CD4-positive, alpha-beta T cell treated with Interleukin-4 for 4 hours (primary cell): Measurements from ENCODE around the gene SCT.

ENCODE experiments used
- DNase-seq: peaks from one replicate; pipeline ENCODE4 v3.0.0-alpha.2; 2020

The SCT gene

GRCh38 chr11:581342-581741 lies 45.6 kb downstream of the SCT start:
- no peak for DNase-seq

DNA sequence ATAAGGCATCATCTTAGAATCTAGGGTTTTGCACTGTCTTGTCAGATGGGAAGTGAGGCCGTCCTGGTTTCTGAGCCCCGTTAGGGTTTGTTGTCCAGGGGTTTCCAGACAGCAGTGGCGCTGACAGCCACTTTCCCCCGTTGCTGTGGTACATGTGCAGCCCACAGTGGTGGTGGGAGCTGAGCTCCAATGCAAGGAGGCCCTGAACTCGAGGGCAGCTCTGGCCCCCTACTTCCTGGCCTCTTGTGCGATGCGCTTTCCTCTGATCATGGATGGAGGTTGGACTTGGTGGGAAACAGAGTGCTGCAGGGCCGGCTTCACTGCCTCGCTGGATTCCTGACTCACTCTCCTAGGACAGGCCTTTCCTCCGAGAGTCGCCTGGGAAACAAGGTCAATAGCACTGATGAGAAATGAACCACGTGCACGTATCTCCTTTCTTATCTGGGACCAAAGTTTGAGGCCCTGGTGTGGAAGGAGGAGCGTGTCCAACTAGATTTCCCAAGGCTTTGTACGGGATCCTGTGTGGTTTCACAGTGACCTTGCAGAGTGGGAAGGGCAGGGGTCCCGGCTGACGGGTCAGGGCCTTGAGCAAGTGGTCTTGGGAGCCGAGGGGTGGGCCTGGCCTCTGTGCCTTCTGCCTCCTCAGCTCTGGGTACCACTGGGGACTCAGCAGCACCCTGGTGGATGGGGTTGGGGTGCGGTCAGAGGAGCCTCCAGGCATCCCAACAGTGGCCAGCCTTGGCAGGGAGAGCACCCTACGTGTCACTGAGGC lies 47.0 kb downstream of the SCT start:
- no peak for DNase-seq

GRCh38 chr11:578276-579035 lies 48.5 kb downstream of the SCT start:
- no peak for DNase-seq

DNA sequence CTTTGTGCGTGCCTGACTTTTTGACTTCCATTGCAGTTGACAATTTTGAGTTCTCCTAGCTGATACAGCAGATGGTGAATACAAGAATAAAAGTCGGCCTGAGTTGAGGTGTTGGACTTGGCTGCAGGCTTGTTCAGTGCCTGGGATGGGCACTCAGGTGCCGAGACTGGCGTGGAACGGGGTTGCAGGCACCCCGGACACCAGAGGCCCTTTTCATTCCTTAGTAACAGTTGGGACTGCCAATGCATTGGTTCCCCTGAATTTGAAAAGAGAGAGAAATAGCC lies 49.4 kb downstream of the SCT start:
- no peak for DNase-seq

GRCh38 chr11:576811-577610 lies 50.0 kb downstream of the SCT start:
- no peak for DNase-seq
